ENCODE results near the gene NUP98.

GRCh38 chr11:3639841-3640240 is 157.5 kb downstream of the NUP98 start:
- TF ChIP-seq CTCF (IDR thresholded peaks at IDR 0.05) (no peak), POLR2A (IDR thresholded peaks at IDR 0.05) (no peak)

Measured in uterus (tissue), 2 donors.